Mesendoderm (in vitro differentiated cells): ENCODE data around the gene NAV1.
"Not testable (repeated sequence)": the region's sequence is repeated elsewhere in the genome, so short reads cannot be mapped to it uniquely, and the experiment has no call there.

Experiments
- DNase-seq: peaks from one replicate; pipeline ENCODE4 v3.0.0; 2013
- H2AK5ac ChIP-seq: 2 replicates; pipeline ENCODE4 v1.6.1; 2013; ENCODE audit warnings: low read length, inconsistent platforms
- H2BK120ac ChIP-seq: 2 replicates; pipeline ENCODE4 v1.6.1; 2013; ENCODE audit warnings: low read depth, mild to moderate bottlenecking, low read length, moderate library complexity, mixed read lengths
- H2BK15ac ChIP-seq: replicated peaks from 2 replicates; pipeline ENCODE4 v1.6.1; 2013; ENCODE audit warnings: low read depth, mild to moderate bottlenecking, moderate library complexity
- H2BK5ac ChIP-seq: 2 replicates; pipeline ENCODE4 v1.6.1; 2013; ENCODE audit warnings: low read length, inconsistent platforms
- H3K18ac ChIP-seq: 2 replicates; pipeline ENCODE4 v1.6.1; 2013; ENCODE audit warnings: mild to moderate bottlenecking, low read length, mixed read lengths
- H3K23ac ChIP-seq: one replicate; pipeline ENCODE4 v1.6.1; 2013; ENCODE audit warnings: low read length
- H3K27ac ChIP-seq: 2 replicates; pipeline ENCODE4 v1.5.1; 2013; ENCODE audit warnings: low read depth, mild to moderate bottlenecking, inconsistent platforms, low read length, moderate library complexity
- H3K27me3 ChIP-seq: 2 replicates; pipeline ENCODE4 v1.6.1; 2013; ENCODE audit warnings: low read length, control low read depth, mild to moderate bottlenecking, inconsistent platforms; ENCODE audit not compliant: insufficient read depth, poor library complexity
- H3K36me3 ChIP-seq: 2 replicates; pipeline ENCODE4 v1.6.1; 2013; ENCODE audit warnings: low read length, inconsistent platforms; ENCODE audit not compliant: control insufficient read depth, insufficient read depth
- H3K4ac ChIP-seq: one replicate; pipeline ENCODE4 v1.6.1; 2013; ENCODE audit warnings: low read depth, mild to moderate bottlenecking, low read length, moderate library complexity
- H3K4me1 ChIP-seq: 2 replicates; pipeline ENCODE4 v1.6.1; 2013; ENCODE audit warnings: low read depth, low read length, inconsistent platforms; ENCODE audit not compliant: control insufficient read depth
- H3K4me2 ChIP-seq: 2 replicates; pipeline ENCODE4 v1.6.1; 2013; ENCODE audit warnings: low read length
- H3K4me3 ChIP-seq: 2 replicates; pipeline ENCODE4 v1.5.1; 2013; ENCODE audit warnings: mild to moderate bottlenecking, low read length
- H3K56ac ChIP-seq: one replicate; pipeline ENCODE4 v1.6.1; 2013; ENCODE audit warnings: low read length
- H3K79me1 ChIP-seq: 2 replicates; pipeline ENCODE4 v1.6.1; 2013; ENCODE audit warnings: low read length, inconsistent platforms
- H3K79me2 ChIP-seq: 2 replicates; pipeline ENCODE4 v1.6.1; 2013; ENCODE audit warnings: mild to moderate bottlenecking, low read length; ENCODE audit not compliant: control insufficient read depth, insufficient read depth
- H3K9ac ChIP-seq: 2 replicates; pipeline ENCODE4 v1.6.1; 2013; ENCODE audit warnings: low read length, inconsistent platforms
- H4K5ac ChIP-seq: one replicate; pipeline ENCODE4 v1.6.1; 2013; ENCODE audit warnings: low read length
- H4K8ac ChIP-seq: one replicate; pipeline ENCODE4 v1.6.1; 2013; ENCODE audit warnings: low read depth, mild to moderate bottlenecking, control low read depth, low read length, moderate library complexity
- WGBS: extraction: QIAGEN DNeasy Blood & Tissue Kit; methylation state at CpG from one replicate; pipeline ENCODE4 v1.1.7; 2013; ENCODE audit warnings: low lambda C conversion rate, missing lambda C conversion rate; ENCODE audit not compliant: insufficient coverage; ENCODE audit errors: extremely low coverage; 5-methylcytosine and 5-hydroxymethylcytosine counted together

NAV1 gene

DNA sequence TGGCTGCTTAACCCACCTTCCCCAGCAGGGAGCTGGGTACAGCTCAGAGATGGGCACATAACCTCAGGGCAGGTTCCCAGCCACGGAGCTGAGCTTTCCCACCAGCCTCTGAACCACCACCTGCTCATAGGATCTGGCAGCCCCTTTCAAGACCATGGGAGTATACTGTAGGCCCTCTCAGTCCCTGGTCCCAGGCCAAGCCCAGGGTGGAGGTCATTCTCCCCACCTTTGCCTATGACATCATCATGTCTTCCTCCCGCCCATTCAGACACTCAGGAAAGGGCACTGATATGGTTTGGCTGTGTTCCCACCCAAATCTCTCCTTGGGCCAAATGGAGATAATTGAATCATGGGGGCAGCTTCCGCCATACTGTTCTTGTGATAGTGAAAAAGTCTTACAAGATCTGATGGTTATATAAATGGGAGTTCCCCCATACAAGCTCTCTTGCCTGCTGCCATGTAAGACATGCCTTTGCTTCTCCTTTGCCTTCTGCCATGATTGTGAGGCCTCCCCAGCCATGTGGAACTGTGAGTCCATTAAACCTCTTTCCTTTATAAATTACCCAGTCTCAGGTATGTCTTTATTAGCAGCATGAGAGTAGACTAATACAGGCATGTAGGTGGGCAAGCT, 45.8 kb upstream of the NAV1 start:
- H3K79me2 ChIP-seq, H3K18ac ChIP-seq, H3K36me3 ChIP-seq, H2BK5ac ChIP-seq, H3K56ac ChIP-seq, H3K9ac ChIP-seq, H2BK15ac ChIP-seq, DNase-seq, H3K4ac ChIP-seq, H4K8ac ChIP-seq, H3K79me1 ChIP-seq, H3K4me2 ChIP-seq, H3K27me3 ChIP-seq, H3K4me3 ChIP-seq, H3K27ac ChIP-seq, H2BK120ac ChIP-seq, H3K23ac ChIP-seq, H3K4me1 ChIP-seq, H2AK5ac ChIP-seq, H4K5ac ChIP-seq: not testable (repeated sequence)
- WGBS: no CpG with 5 or more reads among the region's 3 CpGs

DNA sequence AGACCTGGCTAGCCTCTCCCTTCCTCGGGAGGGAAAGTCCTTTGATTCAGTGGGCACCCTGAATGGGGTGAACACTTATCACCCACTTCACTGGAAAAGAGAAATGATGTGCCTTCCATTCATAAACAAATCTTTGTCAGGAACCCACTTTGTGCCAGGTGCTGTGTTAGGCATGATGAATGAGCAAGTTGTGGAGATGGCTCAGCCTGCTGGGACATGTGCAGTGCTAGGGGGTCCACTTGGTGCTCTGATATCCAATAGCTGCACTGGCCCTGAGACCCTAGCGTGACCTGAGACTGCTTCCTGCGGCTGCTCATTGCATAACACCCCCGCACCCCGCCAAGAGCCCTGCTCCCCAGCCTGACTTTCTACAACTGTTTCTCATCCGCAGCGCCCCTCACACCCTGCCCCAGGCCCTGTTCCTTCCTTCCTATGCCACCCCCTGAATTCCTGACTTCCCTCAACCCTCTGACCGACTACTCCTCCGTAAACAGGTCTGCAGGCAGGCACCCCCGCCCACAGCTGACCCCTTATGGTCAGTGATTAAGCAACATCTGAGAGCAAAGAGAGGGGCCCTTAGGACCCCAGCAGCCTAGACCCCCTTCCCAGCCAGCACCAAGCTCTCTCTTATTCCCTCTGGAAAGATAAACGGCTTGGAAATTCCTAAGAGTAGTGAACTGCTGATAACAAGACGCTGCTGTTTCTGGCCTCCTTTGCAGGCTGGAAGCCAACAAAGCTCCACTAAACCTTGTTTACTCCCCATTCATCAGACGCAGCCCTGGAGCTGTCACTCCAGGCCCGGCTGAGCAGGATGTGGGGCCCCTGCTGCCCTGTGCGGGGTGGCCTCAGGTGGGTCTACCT, 44.9 kb upstream of the NAV1 start:
- H3K79me1 ChIP-seq: no peaks in the 10 kb centered on the region
- no peak overlapping the region for H3K56ac ChIP-seq
- no peaks in the 10 kb centered on the region for H3K79me2 ChIP-seq

DNA sequence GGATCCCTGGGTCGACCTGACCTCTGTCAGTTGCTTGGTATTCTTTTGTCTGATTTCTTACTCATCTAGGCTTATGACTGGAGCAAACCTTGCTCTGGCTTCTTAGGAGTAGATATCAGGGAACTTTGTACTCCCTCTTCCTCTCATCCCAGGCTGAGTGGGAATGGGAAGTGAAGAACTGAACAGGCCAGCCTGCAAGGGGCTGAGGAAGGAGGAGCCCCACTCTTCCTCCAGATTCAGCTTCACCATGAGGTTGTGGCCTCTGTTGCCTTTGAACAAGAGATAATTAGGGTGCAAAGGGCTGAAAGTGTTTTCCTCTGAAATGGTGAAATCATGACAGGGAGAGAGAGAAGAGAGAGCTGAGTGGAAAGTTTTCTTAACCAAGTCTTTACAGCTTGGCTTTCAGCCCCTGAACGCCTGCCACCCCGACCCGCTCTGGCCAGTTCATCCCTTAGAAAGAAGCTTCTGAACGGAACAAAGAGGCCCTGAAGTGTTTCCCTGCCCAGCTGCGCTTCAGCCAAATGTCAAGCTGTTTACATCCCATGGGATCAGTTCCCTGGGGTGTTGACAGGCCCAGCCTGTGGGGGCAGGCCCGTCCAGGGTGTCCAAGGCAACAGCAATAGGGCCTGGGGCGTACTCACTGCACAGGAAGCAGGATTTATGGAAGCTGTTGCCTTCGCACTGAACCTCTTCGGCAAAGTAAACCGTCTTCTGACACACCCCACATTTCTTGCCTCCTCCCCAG, 43.2 kb upstream of the NAV1 start:
- Histone ChIP-seq H2BK5ac (no peak overlapping the region), H4K5ac (no peak overlapping the region), H3K27ac (no peak overlapping the region), H3K9ac (no peak overlapping the region), H3K4me1 (peaks cover 6% of the 10 kb centered on the region), H2BK120ac (no peak overlapping the region), H3K4me3 (no peak overlapping the region), H3K56ac (no peak overlapping the region), H3K27me3 (no peaks in the 10 kb centered on the region), H3K79me2 (no peaks in the 10 kb centered on the region), H2AK5ac (no peak overlapping the region), H3K23ac (no peak overlapping the region), H3K36me3 (no peaks in the 10 kb centered on the region), H4K8ac (no peak overlapping the region), H3K79me1 (no peaks in the 10 kb centered on the region), H3K18ac (no peak overlapping the region), H3K4ac (no peak overlapping the region), H3K4me2 (no peak overlapping the region), H2BK15ac (no peak overlapping the region)
- WGBS: no CpG with 5 or more reads among the region's 11 CpGs
- DNase-seq: no peak

More for the DNA sequence above, 44.9 kb upstream of the NAV1 start:
- Histone ChIP-seq H4K5ac (no peak overlapping the region), H2AK5ac (no peak overlapping the region), H3K4me2 (no peak overlapping the region), H2BK120ac (no peak overlapping the region), H3K18ac (no peak overlapping the region), H3K36me3 (peaks cover 2% of the 10 kb centered on the region), H3K4me1 (no peaks in the 10 kb centered on the region), H2BK5ac (no peak overlapping the region), H3K27ac (no peak overlapping the region), H3K27me3 (no peaks in the 10 kb centered on the region), H2BK15ac (no peak overlapping the region), H3K4me3 (no peak overlapping the region), H3K4ac (no peak overlapping the region), H4K8ac (no peak overlapping the region), H3K9ac (no peak overlapping the region), H3K23ac (no peak overlapping the region)
- DNase-seq: no peak
- no CpG with 5 or more reads among the region's 15 CpGs for WGBS

DNA sequence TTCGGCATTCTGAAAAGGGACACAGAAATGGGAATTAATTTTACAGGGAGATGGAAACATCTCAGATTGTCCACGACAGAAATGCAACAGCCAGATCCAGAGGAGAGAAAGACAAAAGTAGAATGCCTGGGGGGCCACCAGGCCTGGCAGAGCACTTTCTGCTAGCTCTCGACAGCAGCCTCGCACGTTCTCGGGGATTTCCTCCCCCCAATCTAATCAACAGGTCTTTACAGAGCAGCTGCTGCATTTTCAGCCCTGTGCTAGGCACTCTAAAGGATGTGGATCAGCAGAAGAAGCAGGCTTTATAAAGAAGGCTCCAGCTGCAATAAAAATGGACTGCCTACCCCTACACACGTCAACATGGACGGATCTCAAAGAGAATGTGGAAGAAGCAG, 42.6 kb upstream of the NAV1 start:
- no peak overlapping the region for H3K23ac ChIP-seq
- H3K4me1 ChIP-seq: peaks cover 7% of the 10 kb centered on the region
- no peak overlapping the region for H3K4me3 ChIP-seq
- no peaks in the 10 kb centered on the region for H3K79me1 ChIP-seq
- H3K36me3 ChIP-seq: no peaks in the 10 kb centered on the region
- no peak overlapping the region for H4K5ac ChIP-seq
- H2AK5ac ChIP-seq: no peak overlapping the region
- H3K4me2 ChIP-seq: no peak overlapping the region
- no peaks in the 10 kb centered on the region for H3K27me3 ChIP-seq
- H3K4ac ChIP-seq: no peak overlapping the region
- no peak overlapping the region for H4K8ac ChIP-seq
- WGBS: no CpG with 5 or more reads among the region's 8 CpGs
- H3K9ac ChIP-seq: no peak overlapping the region
- no peaks in the 10 kb centered on the region for H3K79me2 ChIP-seq
- H2BK120ac ChIP-seq: no peak overlapping the region
- H3K56ac ChIP-seq: no peak overlapping the region
- no peak overlapping the region for H3K18ac ChIP-seq
- no peak overlapping the region for H2BK5ac ChIP-seq
- no peak for DNase-seq
- H3K27ac ChIP-seq: no peak overlapping the region
- H2BK15ac ChIP-seq: no peak overlapping the region

DNA sequence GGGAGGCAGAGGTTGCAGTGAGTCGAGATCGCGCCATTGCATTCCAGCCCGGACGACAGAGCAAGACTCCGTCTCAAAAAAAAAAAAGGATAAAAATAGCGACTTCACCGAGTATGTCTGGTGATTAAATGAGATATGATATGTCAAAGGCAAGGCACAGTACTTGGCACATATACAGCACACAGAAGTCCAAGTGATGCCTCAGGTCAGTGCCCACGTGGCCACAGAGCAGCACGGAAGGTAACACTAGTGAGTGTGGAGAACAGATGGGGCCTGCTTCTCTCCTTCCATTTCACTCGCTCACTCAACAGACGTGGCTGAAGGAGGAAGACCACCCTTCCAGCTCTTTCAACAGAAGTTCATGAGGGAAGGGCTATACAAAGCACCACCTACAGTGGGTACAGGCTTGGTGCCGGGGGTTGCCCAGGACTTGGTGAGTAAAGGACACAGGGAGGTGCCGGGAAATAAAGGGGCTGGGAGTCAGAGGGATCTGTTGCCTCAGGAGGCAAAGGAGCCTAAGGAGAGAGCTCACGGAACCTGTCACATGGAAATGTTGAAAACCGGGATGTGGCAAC, 40.9 kb upstream of the NAV1 start:
- no peak overlapping the region for H4K8ac ChIP-seq
- H3K36me3 ChIP-seq: no peaks in the 10 kb centered on the region
- no peak overlapping the region for H2BK15ac ChIP-seq
- H2BK120ac ChIP-seq: no peak overlapping the region
- H3K4me2 ChIP-seq: no peak overlapping the region
- no peak overlapping the region for H4K5ac ChIP-seq
- no peak overlapping the region for H3K23ac ChIP-seq
- no peak overlapping the region for H3K56ac ChIP-seq
- H2AK5ac ChIP-seq: no peak overlapping the region
- H3K27me3 ChIP-seq: no peaks in the 10 kb centered on the region
- H3K79me2 ChIP-seq: no peaks in the 10 kb centered on the region
- H3K4me3 ChIP-seq: no peak overlapping the region
- H3K4ac ChIP-seq: no peak overlapping the region
- peaks cover 7% of the 10 kb centered on the region for H3K4me1 ChIP-seq
- no peak for DNase-seq
- no peak overlapping the region for H3K9ac ChIP-seq
- H2BK5ac ChIP-seq: no peak overlapping the region
- H3K27ac ChIP-seq: no peak overlapping the region
- H3K18ac ChIP-seq: no peak overlapping the region
- WGBS: no CpG with 5 or more reads among the region's 16 CpGs
- no peaks in the 10 kb centered on the region for H3K79me1 ChIP-seq
